Central memory CD8-positive, alpha-beta T cell (primary cell): ENCODE results near the gene OSBPL3.
"Not testable (repeated sequence)": the region's sequence is repeated elsewhere in the genome, so short reads cannot be mapped to it uniquely, and the experiment has no call there.

ENCODE experiments used
- ATAC-seq: fragments of 150-1000 bp; cut with Tn5 transposase; replicated peaks from 2 replicates; pipeline ENCODE4 v1.10.0; 2022; ENCODE audit warnings: mild to moderate bottlenecking, moderate FRiP score, moderate number of reproducible peaks; ENCODE audit not compliant: poor library complexity, severe bottlenecking; ENCODE audit errors: extremely low read depth
- DNase-seq, 2 donors: peaks; one replicate each; pipeline ENCODE4 v3.0.0; 2021; ENCODE audit warnings: low spot score in 2 of 2
- H3K27ac Mint-ChIP-seq: one replicate; pipeline ENCODE4 v1.8.0; 2022; ENCODE audit warnings: low read depth, mild to moderate bottlenecking, moderate library complexity, mixed read lengths
- H3K27me3 Mint-ChIP-seq: one replicate; pipeline ENCODE4 v1.8.0; 2022; ENCODE audit warnings: mixed read lengths
- H3K36me3 Mint-ChIP-seq: one replicate; pipeline ENCODE4 v1.8.0; 2022; ENCODE audit warnings: mild to moderate bottlenecking, moderate library complexity, mixed read lengths; ENCODE audit not compliant: insufficient read depth
- H3K4me1 Mint-ChIP-seq: one replicate; pipeline ENCODE4 v1.8.0; 2022; ENCODE audit warnings: mixed read lengths
- H3K4me3 Mint-ChIP-seq: one replicate; pipeline ENCODE4 v1.8.0; 2022; ENCODE audit warnings: mild to moderate bottlenecking, moderate library complexity, mixed read lengths
- H3K9me3 Mint-ChIP-seq: one replicate; pipeline ENCODE4 v1.8.0; 2022; ENCODE audit warnings: mixed read lengths

OSBPL3 gene

DNA sequence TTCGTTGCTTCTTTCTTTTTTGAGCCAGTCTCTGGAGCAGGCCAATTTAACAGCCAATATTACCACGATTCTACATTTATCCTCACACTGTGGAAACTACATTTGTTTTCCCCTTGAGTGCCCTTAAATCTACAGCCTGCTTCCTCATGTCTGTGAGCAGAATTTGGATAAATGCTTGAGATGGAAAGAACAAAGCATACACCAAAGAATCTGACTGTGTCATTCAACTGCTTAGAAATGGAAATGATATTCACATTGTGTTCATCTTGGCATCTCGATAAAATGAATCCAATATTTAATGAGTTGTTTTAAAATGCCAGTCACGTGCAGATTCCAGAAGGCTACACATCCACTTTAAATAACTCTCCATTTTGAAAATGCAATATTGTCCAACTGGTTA, 181.7 kb downstream of the OSBPL3 start:
- Mint-ChIP-seq H3K27me3 (no peaks in the 10 kb centered on the region), H3K36me3 (peaks cover 46% of the 10 kb centered on the region), H3K4me1 (peaks cover 20% of the 10 kb centered on the region), H3K27ac (no peak overlapping the region), H3K9me3 (no peaks in the 10 kb centered on the region), H3K4me3 (no peak overlapping the region)
- no peak for ATAC-seq
- no peak for DNase-seq

DNA sequence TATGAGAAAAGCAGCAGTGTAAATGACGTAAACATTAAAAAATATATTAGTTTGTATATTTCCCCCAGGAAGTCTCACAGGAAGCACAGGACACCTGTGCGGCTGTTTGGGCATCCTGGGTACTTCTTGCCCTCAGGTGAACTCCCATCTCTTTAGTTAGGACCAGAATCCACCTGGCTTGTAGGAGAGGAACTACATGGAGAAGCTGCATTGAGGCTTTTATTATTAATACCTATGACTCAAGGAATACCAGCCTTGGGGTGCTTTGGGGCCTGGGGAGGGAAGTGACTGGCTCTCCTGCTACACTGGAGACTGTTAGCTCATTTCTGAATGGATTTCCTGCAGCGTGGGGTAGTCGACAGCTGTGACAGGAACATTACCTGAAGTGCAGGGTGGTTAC, 182.7 kb downstream of the OSBPL3 start:
- peaks cover 38% of the 10 kb centered on the region for H3K36me3 Mint-ChIP-seq
- no peak for DNase-seq
- H3K4me3 Mint-ChIP-seq = no peak overlapping the region

DNA sequence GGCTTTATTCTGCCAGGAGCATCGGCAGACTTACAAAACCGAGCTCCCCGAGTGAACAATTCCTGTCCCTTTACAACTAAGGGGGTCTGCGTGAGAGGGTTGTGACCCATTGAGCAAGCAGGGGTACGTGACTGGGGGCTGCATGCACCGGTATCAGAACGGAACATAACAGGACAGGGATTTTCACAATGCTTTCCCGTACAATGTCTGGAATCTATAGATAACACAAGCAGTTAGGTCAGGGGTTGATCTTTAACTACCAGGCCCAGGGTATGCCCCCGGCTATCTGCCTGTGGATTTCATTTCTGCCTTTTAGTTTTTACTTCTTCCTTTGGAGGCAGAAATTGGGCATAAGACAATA, 184.6 kb downstream of the OSBPL3 start:
- Mint-ChIP-seq H3K4me1 (peaks cover 16% of the 10 kb centered on the region), H3K27me3 (no peaks in the 10 kb centered on the region), H3K9me3 (no peaks in the 10 kb centered on the region), H3K36me3 (peaks cover 28% of the 10 kb centered on the region), H3K27ac (peak overlapping the region; percentile 17), H3K4me3 (no peak overlapping the region)
- DNase-seq (no peak), ATAC-seq (no peak)

More for the DNA sequence above, 182.7 kb downstream of the OSBPL3 start:
- no peak for ATAC-seq
- Mint-ChIP-seq H3K4me1 (peaks cover 20% of the 10 kb centered on the region), H3K27me3 (no peaks in the 10 kb centered on the region), H3K9me3 (no peaks in the 10 kb centered on the region), H3K27ac (no peak overlapping the region)

DNA sequence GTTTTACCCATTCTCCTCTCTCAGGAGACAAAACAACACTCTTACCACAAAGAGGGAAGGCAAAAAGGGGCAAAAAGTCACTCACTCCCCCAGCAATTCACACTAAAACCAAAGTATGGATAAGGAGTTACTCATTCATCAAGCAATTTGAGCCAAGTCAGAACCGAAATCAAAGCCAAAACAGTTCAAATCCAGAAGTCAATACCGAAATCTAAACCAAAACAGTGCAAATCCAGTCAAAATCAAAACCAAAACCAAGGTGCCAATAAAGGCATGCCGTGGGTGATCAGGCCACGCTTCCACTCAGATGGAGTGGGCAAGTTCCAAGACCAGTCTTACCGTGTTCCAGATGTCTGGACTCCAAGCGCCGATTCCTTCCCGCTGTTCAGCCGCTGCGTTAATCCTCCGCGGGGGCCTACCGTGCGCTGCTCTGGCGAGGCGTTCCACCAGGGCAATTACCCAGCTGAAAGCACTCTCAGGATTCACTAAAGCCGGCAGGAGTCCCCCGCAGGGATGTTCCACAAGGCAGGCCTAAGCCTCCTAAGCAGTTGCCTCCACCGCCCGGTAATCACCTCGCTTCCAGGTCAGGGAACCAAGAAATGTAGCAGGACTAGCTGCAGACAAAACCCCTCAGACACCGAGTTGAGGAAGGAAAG, 185.1 kb downstream of the OSBPL3 start:
- not testable (repeated sequence) for H3K9me3 Mint-ChIP-seq, DNase-seq, H3K4me3 Mint-ChIP-seq, H3K27me3 Mint-ChIP-seq, ATAC-seq
- Mint-ChIP-seq H3K36me3 (peaks cover 23% of the 10 kb centered on the region), H3K27ac (peak overlapping the region; percentile 84), H3K4me1 (peaks cover 15% of the 10 kb centered on the region)

DNA sequence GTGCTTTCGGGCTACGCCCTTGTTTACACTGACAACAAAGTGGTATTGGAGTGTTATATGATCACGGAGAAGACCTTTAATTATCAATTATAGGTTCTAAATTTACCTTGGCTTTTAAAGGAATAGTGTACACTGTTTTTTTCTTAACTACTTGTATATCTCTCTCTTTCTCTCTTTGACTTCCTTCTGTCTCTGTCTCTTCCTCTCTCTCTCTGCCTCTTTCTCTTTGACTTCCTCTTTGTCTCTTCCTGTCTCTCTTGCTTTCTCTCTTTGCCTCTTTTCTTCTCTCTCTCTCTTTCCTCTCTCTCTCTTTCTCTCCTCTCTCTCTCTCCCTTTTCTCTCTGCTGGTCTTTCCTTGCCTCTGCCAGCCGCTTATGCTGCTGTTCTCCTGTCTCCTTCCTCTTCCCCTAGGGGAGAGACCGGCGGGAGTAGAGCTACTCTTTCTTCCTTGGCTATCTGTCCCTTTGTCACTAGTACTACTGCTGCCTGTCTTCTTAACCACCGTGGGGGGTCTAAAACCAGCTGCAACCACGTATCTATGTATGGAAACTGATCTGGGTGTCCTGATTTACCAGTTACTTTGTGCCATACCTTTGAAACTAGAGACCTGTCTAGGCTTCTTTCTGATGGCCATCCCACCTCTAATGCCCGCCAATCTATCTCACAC, 185.9 kb downstream of the OSBPL3 start:
- peaks cover 22% of the 10 kb centered on the region for H3K36me3 Mint-ChIP-seq
- no peak for ATAC-seq

DNA sequence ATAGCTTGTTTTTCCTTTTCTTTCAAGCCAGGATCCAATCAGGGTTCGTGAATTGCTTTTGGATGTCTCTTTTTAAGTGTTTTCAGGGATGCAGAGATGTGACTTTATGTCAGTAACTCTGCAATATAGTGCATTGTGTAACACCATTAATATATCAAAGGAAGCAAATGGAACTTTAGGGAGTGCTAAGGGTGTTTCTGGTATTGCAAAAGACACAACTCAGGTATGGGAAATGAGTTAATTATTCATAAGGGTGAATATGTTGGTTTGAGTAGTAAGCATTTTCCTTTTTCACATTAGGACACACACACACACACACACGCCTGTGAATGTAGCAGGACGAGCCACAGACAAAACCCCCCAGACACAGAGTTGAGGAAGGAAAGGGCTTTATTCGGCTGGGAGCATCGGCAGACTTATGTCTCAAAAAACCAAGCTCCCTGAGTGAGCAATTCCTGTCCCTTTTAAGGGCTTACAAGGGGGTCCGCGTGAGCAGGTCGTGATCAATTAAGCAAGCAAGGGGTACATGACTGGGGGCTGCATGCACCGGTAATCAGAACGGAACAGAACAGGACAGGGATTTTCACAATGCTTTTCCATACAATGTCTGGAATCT, 190.9 kb downstream of the OSBPL3 start:
- Mint-ChIP-seq H3K9me3 (no peaks in the 10 kb centered on the region), H3K27ac (no peak overlapping the region), H3K4me1 (peaks cover 4% of the 10 kb centered on the region), H3K27me3 (no peaks in the 10 kb centered on the region), H3K4me3 (no peak overlapping the region), H3K36me3 (peaks cover 4% of the 10 kb centered on the region)
- DNase-seq (no peak), ATAC-seq (no peak)

More for the DNA sequence above, 185.9 kb downstream of the OSBPL3 start:
- H3K4me1 Mint-ChIP-seq = peaks cover 15% of the 10 kb centered on the region
- no peak overlapping the region for H3K4me3 Mint-ChIP-seq
- peak overlapping the region; percentile 84 for H3K27ac Mint-ChIP-seq
- DNase-seq = no peak
- H3K9me3 Mint-ChIP-seq = no peaks in the 10 kb centered on the region
- no peaks in the 10 kb centered on the region for H3K27me3 Mint-ChIP-seq

DNA sequence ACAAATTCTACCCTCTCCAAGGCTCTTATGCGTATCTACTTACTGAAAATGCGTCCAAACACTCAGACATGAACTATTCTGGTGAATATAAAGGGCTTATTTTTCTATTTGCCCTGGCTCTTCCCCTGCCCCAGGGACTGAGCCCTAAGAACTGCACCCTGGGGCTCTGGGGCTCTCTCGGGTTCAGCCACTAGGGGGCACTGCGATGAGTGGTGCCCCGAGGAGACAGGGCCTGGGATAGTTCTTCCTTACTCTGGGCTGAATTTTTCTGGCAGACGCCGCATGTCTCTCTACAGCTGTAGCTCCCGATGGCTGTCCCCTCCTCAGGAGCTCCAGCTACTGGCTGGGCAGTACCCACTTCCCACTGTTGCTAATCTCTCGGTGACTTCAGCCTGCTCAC, 191.9 kb downstream of the OSBPL3 start:
- peaks cover 4% of the 10 kb centered on the region for H3K36me3 Mint-ChIP-seq
- no peaks in the 10 kb centered on the region for H3K9me3 Mint-ChIP-seq
- H3K4me3 Mint-ChIP-seq = no peak overlapping the region
- DNase-seq = no peak
- H3K27ac Mint-ChIP-seq = no peak overlapping the region
- H3K4me1 Mint-ChIP-seq = no peaks in the 10 kb centered on the region
- ATAC-seq = no peak
- H3K27me3 Mint-ChIP-seq = no peaks in the 10 kb centered on the region

DNA sequence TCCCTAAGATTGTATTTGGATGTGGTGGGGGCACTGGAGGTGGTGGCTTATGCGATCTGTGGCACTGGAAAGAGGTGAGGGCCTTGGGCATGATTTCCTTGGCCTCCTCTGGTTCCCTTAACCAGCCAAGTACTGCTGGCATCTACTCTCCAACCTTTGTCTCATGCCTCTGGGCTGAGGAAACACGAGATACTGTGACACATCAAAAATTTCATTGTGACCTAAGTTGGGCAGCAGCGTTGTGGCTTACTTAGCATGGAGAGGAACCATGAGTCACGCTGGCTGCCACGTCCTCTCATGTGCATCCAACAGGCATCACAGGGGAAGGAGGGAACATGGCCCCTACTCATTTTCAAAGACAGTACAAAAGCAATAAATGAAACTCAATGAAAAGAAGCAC, 193.0 kb downstream of the OSBPL3 start:
- no peak overlapping the region for H3K27ac Mint-ChIP-seq
- no peaks in the 10 kb centered on the region for H3K9me3 Mint-ChIP-seq
- no peaks in the 10 kb centered on the region for H3K4me1 Mint-ChIP-seq
- H3K36me3 Mint-ChIP-seq = peaks cover 4% of the 10 kb centered on the region
- ATAC-seq = no peak
- no peak for DNase-seq
- H3K4me3 Mint-ChIP-seq = no peak overlapping the region
- no peaks in the 10 kb centered on the region for H3K27me3 Mint-ChIP-seq

DNA sequence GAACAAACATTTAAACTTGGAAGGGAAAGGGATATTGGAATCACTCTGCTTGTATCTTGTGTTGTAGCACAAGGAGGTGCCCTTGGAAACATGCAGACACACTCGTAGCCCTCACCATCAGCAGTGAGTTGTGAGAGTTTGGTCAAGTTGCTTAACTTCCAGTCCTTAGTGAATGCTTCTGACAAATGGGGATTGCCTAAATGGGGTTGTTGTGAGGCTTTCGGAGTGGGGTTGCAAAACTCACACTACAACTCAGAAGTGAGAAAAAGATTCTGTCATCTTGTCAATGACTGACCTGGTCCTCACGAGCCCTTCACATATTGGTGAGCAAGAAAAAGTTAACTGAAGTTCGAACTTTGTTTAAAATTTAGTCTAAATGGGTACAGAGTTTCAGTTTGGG, 193.7 kb downstream of the OSBPL3 start:
- no peaks in the 10 kb centered on the region for H3K9me3 Mint-ChIP-seq
- DNase-seq = no peak
- H3K4me3 Mint-ChIP-seq = no peak overlapping the region
- no peaks in the 10 kb centered on the region for H3K27me3 Mint-ChIP-seq
- peaks cover 4% of the 10 kb centered on the region for H3K36me3 Mint-ChIP-seq
- no peak for ATAC-seq
- no peaks in the 10 kb centered on the region for H3K4me1 Mint-ChIP-seq
- no peak overlapping the region for H3K27ac Mint-ChIP-seq

DNA sequence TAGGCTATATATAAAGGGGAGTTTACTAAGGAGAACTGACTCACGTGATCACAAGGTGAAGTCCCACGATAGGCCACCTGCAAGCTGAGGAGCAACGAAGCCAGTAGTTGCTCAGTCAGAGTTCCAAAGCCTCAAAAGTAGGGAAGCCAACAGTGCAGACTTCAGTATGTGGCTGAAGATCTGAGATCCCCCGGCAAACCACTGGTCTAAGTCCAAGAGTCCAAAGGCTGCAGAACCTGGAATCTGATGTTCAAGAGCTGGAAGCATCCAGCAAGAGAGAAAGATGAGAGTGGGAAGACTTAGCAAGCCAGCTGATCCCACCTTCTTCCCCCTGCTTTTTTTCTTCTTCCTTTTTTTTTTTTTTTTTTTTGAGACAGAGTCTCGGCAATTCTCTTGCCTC, 195.7 kb downstream of the OSBPL3 start:
- DNase-seq (no peak), ATAC-seq (no peak)
- no peak overlapping the region for H3K27ac Mint-ChIP-seq
- peaks cover 4% of the 10 kb centered on the region for H3K36me3 Mint-ChIP-seq
- H3K27me3 Mint-ChIP-seq = no peaks in the 10 kb centered on the region
- H3K4me3 Mint-ChIP-seq = no peak overlapping the region
- no peaks in the 10 kb centered on the region for H3K9me3 Mint-ChIP-seq
- H3K4me1 Mint-ChIP-seq = no peaks in the 10 kb centered on the region

DNA sequence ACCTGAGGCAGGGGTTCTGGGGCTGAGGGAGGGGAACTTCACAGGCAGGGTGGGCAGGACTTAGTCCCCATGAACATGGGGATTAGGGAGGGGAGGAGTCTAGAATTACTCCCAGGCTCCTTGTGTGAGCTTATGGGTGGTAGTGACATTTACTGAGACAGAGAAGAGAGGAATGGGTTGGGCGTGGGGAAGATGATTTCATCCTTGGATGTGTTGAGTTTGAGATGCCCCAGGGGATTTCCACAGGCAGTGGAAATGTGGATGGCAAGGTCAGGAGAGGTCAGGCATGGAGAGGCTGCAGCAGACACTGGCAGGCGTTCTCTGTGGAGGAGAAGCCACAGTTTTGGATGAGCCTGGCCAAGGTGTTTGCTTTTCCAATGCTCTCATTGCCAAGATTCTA, 196.3 kb downstream of the OSBPL3 start:
- Mint-ChIP-seq H3K9me3 (no peaks in the 10 kb centered on the region), H3K36me3 (peaks cover 4% of the 10 kb centered on the region), H3K27ac (no peak overlapping the region), H3K4me1 (no peaks in the 10 kb centered on the region), H3K27me3 (no peaks in the 10 kb centered on the region), H3K4me3 (no peak overlapping the region)
- no peak for DNase-seq
- no peak for ATAC-seq

DNA sequence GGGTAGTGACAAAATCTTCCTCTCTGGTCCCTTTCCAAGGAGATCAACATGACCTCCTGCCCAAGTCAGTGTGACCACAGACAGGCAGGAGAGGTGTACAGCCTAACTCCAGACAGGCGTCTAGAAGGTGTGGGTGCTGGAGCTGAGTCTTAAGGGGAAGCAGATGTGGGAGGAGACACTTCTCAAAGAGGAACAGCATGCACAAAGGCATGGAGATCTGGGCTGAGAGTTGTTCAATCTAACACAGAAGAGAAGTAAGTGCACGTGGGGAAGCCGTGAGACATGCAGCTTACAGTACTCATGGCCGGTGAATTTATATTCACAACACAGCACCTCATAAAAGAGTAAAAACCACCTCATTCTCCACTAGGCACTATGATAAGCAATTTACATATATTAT, 198.9 kb downstream of the OSBPL3 start:
- ATAC-seq (no peak), DNase-seq (no peak)
- Mint-ChIP-seq H3K27me3 (no peaks in the 10 kb centered on the region), H3K4me1 (no peaks in the 10 kb centered on the region), H3K27ac (no peak overlapping the region), H3K9me3 (no peaks in the 10 kb centered on the region), H3K36me3 (peaks cover 2% of the 10 kb centered on the region), H3K4me3 (no peak overlapping the region)

DNA sequence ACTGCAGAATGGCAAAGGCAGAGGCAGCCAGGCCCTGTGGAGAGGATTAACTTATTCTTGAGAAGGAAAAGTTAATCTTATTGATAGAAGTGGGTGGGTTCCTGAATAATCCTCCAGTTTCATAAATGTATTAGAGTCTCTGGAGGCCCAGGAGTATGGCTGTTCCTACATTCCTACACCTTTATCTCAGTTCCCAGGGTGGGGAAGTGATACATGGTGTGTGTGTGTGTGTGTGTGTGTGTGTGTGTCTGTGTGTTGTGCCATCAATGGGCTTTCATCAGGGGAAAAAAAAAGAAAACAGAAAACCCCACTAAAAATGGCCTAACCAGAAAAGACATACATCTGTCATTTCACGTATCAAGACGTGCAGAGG, 200.7 kb downstream of the OSBPL3 start:
- no peak for ATAC-seq
- H3K4me1 Mint-ChIP-seq = no peaks in the 10 kb centered on the region

More for the DNA sequence above, 200.7 kb downstream of the OSBPL3 start:
- Mint-ChIP-seq H3K4me3 (no peak overlapping the region), H3K36me3 (no peaks in the 10 kb centered on the region), H3K27ac (no peak overlapping the region), H3K27me3 (no peaks in the 10 kb centered on the region), H3K9me3 (no peaks in the 10 kb centered on the region)
- DNase-seq = no peak
